Globus pallidus (tissue), 1 donor: ENCODE data around the gene PTCH2.
"Not testable (repeated sequence)": the region's sequence is repeated elsewhere in the genome, so short reads cannot be mapped to it uniquely, and the experiment has no call there.

Experiments used
- DNase-seq: peaks from one replicate; pipeline ENCODE4 v3.0.0-alpha.2; 2015; ENCODE audit warnings: low spot score

The PTCH2 gene

DNA sequence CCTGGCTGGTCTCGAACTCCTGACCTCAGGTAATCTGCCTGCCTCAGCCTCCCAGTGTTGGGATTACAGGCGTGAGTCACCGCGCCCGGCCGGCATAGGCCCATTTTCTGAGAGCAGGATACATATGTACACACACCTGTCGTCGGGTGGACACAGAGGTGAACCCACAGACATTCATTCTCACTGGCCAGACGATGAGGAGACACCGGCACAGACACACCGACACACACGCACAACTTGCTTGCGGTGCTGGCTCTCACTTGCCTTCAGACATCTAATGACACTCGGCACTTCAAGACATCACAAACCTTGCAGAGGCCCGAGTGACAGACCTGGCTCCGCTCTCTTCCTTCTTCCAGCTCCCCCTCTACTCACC lies 579 bp downstream of the PTCH2 start:
- DNase-seq, result no peak

DNA sequence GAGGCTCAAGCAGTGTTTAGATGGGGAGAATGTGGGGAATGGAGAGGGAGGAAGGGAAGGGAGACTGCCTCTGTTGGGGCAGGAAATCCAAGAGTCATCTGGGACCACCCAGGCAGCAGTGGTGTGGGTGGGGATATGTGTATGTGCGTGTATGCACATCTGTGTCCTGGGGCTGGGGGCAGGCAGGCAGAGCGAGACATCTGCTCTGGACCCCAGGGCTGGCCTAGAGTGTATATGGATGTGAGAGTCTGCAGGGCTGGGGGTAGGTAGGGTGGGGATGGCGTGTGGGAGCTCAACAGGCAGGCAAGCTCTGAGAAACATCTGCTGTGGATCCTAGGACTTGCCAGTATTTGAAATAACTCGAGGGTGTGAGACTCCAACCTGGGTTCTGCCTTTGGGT lies 3.5 kb downstream of the PTCH2 start:
- DNase-seq, result no peak

DNA sequence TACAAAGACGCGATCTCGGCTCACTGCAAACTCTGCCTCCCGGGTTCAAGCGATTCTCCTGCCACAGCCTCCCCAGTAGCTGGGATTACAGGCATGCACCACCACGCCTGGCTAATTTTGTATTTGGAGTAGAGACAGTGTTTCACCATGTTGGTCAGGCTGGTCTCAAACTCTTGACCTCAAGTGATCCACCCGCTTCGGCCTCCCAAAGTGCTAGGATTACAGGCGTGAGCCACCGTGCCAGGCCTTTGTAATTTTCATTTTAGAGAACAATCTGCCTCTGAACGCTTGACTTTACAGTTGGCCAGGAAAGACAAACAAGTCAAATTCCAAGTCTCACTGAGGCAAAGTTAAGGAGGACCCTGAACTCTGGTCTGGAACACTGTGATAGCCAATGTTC lies 4.8 kb downstream of the PTCH2 start:
- not testable (repeated sequence) for DNase-seq

DNA sequence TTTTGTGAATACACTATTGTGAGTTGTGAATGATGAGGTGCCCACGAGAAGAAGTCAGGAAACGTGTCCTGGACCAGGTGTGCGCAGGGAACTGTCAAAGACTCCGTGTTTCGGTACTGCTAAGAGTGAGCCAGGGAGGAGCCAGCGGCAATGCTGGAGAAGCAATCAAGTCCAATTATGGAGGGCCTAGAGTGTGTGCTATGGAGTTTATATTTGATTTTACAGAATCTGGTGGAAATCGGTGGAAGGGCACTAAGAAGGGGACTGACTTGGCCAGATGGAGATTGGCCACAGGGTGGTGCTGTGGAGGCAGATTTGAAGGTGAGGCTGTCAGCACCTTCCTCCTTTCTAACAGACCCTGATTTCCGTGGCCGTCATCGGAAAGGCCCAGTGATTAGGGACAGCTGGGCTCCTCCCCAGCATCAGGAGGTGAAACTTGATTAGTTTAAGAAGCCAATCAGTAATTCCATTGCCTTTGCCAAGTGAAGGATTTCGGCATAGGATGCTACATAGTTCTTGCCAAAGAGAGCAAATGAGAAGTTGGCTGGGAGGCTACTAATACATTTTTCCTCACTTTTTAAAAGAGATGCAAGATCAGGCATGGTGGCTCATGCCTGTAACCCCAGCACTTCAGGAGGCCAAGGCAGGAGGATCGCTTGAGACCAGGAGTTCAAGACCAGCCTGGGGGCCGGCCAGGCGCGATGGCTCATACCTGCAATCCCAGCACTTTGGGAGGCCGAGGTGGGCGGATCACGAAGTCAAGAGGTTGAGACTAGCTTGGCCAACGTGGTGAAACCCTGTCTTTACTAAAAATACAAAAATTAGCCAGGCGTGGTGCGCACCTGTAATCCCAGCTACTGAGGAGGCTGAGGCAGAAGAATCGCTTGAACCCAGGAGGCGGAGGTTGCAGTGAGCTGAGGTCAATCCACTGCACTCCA lies 7.0 kb downstream of the PTCH2 start:
- peak; percentile 74 for DNase-seq

DNA sequence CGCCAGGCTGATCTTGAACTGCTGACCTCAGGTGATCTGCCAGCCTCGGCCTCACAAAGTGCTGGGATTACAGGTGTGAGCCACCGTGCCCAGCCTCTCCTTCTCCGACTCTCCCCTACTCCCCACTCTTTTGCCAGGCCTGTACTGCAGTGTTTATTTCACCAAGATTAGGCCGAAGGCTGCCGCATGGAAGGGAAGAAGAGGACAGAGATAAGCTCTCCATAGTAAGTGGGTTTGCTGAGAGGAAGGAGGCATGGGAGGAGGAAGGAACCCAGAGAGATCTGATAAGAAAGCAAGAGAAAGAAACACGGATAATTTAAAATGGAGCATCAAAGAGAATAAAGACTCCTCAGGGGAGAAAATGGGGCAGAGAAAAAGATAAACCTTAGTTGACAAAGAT lies 8.7 kb downstream of the PTCH2 start:
- DNase-seq, result no peak

DNA sequence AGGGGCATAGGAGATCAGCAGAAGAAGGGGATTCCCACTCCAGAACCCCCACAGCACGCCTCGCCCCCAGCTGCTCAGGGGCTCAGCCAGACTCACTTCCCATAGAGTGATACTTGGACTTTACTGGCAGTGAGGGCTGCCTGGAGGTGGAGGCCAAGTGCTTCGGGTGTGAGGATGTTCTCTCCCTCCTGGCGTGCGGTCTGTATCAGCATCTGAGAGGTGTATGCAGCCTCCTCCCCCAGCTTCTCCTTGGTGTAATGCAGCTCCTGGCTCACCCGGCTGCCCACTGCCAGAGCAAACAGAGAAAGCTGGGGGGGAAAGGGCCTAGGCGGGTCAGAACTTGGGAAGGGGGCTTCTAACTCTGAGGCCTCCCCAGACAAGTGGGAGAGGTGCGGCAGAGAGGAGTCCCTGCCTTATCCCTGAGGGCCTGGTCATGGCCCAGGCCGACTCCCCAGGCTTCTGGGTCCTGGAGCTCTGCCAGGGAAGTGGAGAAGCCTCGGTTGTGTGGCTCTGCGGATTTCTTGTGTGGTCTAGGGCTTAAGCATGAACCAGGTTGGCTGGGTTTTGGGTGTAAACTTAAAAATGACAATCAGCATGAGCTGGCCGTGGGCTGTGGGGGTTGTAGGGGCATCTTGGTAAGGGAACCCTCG lies 10.9 kb downstream of the PTCH2 start:
- DNase-seq, result no peak

DNA sequence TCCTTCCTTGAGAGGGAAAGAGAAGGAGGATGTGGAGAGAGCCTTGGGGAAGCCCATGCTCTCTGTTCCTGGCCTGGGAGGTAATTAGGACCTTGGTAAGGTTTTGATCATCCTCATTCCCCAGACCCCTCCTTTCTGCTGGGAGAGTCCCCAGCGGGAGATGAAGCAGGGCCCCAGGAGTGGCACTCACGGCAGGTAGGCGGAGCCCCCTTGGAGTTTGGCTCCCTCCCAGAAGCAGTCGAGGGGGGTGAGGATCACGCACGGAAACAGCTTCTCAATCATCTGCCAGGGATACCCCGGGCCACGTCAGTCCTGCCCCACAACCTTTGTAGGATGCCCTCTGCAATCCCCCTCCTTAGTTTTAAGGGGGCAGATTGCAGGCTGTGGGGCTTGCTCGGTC lies 11.5 kb downstream of the PTCH2 start:
- no peak for DNase-seq

DNA sequence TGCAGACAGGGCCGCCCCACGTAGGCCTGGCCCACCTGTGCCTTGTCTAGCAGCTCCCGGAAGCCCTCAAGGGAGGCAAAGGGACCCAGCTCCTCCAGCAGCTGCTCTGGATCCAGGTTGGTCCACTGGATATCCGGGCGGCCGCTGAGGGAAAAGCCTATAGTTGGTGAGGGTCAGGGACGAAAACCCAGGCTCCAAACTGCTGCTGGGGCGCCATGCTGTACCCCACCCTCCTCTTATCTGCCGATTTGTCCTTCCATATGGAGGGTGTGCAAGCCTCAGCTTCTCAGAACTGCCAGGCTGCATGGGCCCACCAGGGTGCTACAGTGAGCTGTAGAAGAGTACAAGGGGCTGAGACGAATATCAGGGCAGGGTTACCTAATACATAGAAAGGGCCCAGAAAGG lies 12.2 kb downstream of the PTCH2 start:
- DNase-seq, result no peak

DNA sequence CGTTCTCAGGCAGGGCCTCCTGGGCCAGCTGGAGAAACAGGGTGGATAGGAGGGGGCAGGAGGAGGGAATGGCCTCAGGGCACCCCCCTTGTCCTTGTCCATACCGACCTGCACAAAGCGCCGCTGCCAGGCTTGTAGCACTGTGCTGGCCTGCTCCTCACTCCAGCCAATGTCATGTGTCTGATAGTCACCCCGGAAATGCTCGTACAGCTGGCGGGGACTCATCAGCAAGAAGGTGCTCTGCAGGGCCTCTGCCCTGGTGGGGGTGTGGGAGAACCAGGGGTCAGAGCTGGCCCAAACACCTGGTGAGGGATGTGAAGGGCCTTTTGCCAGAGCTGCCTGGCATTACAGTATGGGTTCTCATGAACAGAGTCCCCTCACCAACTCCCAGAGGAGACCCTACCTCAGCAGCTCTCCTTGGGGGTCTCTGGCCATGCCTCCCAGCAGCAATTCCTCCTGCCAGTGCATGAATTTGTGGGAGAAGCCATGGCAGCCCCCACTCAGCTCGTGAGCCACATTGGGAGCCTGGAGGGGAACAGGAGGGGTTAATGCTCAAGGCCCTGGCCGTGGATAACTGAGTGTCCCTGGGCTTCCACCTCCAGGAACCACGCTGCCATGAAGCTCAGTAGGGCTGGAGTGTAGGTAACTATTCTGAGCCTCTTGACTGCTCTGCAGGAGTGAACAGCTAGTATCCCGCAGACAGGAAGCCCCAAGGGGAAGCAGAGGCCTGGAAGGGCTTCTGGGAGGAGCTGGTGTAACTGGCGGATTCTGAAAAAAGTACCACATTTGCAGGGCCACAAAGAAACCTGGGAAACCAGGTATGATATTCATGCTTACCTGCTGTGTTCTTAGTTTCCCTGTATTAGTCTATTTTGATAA lies 13.3 kb downstream of the PTCH2 start:
- no peak for DNase-seq

DNA sequence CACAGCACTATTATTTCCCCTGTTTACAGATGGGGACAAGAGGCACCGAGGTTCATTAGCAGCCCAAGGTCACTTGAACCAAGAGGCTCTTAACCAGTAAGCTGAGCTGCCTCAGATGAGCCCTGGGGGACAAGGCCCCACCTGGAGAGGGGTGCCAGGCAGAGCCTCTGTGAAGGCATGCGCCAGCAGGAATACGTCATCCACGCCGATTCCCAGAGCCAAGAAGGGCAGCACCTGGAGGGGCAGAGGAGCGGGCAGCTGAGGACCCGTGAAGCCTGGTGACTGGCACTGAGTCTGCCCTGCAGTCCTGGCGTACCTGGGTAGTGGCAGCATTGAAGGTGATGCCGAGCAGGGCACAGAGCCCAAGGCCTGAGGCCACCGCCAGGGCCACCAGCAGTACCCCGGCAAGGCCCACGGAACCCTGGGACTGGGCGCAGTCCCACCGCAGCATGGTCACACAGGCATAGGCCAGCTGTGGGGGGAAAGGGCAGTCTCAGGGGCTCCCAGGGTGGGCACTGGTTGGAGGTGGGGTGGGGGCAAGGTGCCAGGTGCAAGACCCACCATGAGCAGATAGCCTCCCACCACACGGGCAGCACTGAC lies 14.1 kb downstream of the PTCH2 start:
- no peak for DNase-seq

DNA sequence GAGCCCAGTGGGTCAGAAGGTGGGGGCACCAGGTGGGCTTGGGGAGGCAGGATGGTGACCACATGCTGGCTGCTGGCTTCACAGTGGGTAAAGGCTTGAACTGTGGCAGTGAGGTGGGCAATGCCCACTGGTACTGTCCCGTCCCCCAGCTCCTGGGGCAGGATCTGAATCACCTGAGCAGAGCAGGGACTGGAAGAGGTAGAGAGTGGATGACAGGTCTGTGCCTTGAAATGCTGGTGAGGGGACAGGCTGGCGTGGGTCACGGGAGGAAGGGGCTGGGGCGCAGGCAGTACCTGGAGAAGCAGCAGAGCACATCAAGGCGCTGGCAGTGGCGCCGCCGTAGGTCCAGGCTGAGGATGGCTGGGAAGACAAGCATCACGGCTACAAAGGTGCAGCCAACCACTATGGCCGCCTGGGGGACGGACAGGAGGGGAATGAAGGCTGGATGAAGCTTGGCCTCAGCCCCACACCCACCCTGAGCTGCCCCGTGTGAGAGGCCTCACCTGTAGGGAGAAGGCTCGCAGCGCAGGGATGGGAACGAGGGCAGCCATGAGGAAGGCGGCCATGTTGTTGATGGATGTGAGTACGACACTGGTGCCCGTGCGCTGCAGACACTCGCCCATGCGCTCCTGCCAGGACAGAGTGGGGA lies 14.9 kb downstream of the PTCH2 start:
- no peak for DNase-seq

DNA sequence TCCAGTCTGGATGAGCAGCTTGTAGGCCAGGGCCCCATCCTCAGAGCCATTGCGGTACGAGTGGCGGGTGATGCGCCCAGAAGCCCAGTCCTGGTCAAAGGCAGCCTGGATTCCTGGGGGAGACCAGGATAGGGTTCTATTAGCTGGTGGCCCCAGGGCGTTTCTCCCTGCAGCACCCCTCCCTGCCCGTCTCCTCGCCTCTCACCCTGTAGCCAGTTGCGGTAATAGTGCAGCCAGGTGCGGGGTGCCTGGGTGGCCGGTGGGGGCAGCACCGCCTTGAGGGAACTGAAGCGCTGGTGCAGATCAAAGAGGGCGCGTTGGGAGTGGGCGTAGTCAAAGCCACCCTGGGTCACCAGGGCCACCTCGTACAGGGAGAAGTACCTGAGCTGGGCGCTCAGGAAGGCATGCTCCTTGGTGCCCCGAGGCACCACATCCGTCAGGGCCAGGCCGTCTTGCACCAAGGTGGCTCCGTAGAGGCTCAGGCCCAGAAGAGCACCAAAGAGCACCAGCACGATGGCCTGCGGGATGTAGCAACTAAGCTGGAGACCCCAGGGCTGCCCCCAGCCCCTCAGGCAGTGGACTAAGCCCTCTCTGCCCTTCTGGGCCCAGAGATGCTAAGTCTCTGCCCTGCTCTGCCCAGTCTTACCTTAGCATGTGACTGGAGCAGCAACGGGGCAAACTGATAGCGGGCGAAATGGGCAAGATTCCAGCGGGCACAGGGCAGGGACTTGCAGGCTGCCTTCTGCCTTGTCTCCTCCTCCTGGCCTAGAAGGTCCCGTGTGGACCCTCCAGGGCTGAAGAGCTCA lies 15.7 kb downstream of the PTCH2 start:
- no peak for DNase-seq

DNA sequence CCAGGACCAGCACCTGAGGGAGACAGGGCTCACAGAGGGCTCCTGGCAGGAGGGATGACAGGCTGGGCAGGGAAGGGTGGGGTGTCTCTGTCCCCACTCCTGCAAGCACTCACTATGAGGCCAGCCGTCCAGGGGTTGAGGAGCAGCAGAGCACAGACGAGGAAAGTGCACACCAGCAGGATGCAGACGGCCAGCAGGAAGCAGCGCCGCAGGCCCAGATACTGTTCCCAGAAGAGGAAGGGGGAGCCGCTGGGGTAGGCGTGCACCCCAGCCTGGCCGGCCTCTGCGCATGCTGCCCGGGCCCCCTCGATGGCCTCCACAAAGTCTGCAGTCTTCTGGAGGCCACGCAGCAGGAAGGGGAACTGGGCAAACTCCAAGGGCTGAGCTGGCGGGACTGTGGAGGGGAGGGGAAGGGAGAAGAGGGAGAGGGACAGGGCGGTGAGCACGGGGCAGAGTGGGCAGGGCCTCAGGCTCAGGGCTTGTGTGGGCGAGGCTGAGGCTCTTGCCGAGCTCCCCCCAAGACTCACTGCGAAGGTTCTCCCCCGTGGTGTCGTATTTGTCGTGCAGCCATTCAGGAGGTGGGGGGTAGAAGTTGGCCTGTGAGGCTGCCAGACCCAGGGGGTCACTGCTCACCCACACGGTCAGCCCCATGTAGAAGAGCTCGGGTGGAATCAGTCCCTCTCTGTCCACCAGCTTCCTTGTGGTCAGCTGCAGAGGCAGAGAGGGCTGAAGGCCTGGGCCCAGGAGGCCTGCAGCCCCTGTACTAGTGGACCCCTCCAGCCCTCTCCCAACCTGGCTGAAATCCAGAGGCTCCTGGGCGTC lies 16.5 kb downstream of the PTCH2 start:
- peak; percentile 63 for DNase-seq

DNA sequence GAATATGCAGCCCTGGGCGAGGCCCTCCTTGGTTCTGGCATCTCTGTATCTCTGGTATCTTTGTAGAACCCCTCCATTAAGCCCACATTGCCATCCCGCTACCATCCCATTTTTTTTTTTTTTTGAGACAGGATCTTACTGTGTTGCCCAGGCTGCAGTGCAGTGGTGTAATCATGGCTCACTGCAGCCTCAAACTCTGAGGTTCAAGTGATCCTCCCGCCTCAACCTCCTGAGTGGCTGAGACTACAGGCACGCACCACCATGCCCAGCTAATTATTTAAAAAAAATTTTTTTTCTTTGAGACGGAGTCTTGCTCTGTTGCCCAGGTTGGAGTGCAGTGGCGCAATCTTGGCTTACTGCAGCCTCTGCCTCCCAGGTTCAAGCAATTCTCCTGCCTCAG lies 18.7 kb downstream of the PTCH2 start:
- DNase-seq, result not testable (repeated sequence)

DNA sequence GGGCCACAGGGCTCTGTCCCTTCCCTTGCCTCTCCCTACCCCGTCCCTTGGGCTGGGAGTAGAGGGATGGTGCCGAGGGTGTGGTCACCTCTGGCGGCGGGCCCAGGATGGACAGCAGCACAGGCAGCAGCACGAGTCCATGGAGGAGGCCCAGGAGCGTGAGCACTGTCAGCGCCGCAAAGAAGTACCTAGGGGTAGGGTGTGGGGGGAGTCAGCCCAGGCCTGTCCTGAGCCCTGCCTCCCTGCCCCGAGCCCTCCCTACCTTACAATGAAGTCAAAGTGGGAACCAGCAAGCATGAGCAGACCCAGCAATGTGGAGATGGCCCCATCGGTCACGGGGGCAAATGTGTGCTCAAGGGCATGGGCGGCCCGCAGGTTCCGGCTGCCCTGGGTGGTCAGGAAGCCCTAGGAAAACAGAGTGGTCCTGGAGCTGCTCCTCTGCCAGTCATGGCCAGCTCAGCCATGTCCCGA lies 20.0 kb downstream of the PTCH2 start:
- DNase-seq, result no peak

DNA sequence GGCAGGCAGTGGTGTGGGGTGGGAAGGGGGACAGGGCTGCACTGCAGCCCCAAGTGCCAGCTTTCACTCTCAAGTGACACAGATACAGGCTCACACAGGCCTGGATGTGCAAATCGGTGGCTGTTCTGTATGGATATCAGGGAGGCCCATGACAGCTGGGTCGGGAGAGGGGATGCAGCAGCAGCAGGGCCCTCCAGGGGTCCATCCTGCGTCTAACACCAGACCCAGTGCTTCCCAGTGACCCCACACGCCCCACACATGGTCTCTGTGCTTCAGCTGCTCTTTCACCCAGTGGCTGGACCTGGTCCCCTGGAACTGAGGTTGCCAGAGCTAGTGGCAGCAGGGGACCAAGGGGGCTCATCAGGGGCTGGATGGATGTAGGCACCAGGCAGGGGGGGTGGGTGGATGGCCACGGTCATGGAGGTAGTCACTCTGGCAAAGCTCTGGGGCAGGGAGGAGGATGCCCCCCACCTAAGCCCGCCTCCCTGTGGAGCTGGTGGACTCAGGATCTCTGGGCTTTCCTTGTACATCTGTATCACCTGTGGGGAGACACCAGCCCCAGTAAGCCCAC lies 20.8 kb downstream of the PTCH2 start:
- DNase-seq, result no peak

DNA sequence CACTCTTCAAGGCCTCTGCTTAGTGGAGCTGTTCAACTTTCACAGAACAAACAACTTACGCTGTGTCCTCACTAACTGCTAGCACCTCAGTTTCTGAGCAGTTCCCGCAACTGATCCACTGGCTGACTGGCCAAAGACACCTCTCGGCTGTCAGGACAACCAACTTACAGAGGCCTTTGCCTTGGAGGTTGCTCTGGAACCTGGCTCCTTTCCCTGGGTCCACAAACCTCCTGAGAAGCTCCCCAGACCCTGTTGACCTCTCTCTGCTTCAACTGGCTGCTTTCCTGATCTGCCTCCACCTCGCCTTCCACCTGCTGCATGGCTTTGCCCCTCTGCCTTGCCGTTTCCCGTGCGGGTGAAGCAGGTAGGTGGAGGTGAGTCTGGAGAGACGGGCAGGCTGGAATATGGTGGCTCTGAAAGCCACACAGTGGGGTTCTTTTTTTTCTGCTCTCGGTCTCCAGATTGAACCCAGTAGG lies 21.8 kb downstream of the PTCH2 start:
- DNase-seq, result no peak

DNA sequence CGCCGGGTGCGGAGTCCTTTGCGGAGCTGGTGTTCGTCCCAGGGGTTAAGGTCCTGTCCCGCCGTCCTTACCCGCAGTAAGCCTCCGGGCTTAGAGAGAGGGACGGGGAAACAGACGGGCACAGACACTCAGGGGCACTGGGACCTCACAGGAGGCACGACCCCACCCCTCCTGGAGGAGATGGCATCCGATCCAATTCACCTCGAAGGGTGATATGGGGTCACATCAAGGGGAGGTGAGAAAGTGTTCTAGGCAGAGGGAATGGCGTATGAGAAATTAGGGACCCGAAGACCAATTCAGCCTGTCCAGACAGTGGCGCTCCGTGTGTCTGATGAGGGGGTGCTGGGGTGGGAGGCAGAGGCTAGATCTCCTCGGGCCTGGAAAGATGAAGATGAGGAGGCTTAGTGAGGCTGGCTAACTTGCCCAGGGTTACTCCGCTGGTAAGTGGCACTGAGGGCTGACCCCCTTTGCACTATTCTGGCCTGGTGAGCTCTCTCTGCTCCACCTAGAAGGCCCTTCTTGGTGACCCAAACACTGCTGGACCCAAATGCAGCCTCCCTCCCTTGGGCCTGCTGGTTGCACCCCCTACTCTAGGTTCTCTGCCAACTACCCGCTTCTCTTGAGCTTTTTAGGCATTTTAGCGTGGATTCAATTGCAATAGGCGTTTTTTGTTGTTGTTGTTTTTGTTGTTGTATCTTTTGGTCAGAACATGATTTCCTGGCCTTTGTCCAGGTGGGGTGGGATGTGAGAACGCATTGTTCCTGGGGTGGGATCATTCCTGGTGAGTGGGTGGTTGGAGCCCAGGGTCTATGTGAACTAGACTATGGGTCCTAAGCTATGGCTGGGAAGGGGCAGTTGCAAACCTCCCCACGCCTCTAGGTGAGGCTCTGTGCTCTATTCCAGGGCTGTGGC lies 22.5 kb downstream of the PTCH2 start:
- no peak for DNase-seq
